SW480 (cell line): ENCODE measurements around the gene RCAN1.

Experiments used
- DNase-seq: peaks from one replicate; pipeline ENCODE4 v3.0.0-alpha.2; 2016; ENCODE audit warnings: low spot score

The RCAN1 gene

DNA sequence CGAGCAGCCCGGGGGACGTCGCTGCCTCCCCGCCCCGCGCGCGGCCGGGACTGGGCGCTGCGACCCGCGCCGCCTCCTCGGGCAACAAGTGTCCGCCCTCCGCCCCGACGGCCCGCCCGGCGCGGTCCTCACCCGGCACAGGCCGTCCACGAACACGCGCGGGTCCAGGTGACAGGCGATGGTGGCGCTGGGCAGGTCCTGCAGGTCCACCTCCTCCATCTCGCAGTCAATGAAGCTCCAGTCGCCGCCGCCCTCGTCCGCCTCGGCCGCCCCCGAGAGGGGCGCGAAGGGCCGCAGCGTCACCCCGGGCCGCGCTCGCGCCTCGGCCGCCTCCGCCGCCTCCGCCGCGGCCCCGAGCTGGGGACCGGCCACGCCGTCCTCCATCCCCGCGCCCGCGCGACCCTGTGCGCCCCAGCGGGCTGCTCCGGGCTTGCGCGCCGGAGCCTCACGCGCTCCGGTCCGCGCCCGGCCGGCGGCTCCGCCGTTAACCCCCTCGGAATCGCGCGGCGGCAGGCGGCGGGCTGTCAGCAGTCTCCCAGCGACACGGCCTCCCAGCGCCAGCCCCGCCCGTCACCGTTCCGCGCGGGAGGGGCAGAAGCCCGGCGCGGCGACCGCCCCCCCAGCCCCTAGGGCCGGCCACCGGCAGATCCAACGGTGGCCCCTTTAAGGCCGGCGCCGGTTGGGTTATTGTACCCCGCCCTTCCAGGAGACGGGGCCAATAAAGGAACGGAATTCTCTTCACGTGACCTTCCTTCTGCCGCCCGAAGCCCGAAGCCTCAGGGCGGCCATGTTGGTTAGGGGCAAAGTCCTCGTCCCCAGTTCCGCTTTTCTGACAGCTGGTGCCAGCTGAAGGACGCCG is at the start of gene RCAN1:
Gene RCAN1 (minus strand): TSS at position 486 of the 859 bp plus-strand sequence. CDS start 102 bp downstream, at position 384.
- DNase-seq: peak; percentile 98

DNA sequence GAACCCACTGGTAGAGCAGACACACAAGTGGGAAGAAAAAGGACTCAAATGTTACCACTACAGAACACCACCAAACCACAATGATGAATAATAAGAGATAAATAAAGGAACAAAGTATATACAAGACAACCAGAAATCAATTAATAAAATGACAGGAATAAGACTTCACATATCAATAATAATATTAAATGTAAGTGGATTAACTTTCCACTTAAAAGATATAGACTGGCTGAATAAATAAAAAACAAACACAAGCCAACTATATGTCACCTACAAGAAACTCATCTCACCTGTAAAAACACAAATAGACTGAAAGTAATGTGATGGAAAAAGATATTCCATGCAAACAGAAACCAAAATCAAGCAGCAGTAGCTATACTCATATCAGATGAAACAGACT is 46.9 kb upstream of the RCAN1 start:
- no peak for DNase-seq

- no peak for DNase-seq
Measured at GRCh38 chr21:34653522-34653921, 38.6 kb upstream of the RCAN1 start.

DNA sequence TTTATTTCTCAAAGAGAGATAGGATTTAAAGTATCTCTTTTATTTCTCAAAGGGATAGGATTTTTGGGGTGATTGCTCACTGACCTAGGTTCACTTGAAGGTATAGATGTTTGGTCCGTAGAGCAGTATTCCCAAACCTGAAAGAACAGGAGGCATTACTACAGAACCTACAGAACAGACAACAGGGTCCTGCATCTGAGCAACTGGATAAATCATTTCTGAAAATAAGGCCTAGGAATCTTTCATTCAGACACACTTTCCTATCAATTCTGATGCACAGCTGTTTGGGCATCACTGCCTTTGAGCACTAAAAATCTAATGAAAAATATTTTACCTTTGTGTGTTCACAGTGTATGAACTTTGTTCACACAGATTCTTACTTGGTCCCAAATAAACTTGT is 36.7 kb upstream of the RCAN1 start:
- DNase-seq: no peak

DNA sequence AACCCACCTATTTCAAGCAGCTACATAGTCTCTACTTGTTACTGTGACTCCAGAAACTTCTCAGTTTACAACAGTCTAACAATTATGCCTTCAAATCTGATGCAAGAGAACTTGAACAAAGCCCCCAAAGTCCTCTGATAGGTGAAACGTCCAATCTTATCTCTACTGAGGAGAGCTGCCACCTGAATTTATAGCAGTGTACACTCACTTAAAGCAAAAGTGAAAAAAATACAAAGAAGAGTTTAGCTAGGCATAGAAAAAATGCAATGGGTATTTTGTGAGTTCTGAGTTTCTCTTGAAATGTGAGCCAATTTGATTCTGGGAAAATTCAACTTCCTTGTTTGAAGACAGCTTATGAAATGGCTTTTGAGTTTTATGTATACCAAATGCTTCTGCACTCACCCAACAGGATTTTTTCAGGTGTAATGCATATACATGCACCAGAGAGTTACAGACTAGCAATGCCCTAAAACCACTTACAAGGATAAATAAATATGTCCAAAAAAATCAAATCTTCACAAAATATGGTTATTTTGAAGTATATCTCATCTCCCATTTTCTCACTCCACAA is 36.0 kb upstream of the RCAN1 start:
- no peak for DNase-seq

- DNase-seq: peak; percentile 58
Measured at GRCh38 chr21:34649400-34649799, 34.5 kb upstream of the RCAN1 start.

- no peak for DNase-seq
Measured at GRCh38 chr21:34648739-34649297, 33.9 kb upstream of the RCAN1 start.

DNA sequence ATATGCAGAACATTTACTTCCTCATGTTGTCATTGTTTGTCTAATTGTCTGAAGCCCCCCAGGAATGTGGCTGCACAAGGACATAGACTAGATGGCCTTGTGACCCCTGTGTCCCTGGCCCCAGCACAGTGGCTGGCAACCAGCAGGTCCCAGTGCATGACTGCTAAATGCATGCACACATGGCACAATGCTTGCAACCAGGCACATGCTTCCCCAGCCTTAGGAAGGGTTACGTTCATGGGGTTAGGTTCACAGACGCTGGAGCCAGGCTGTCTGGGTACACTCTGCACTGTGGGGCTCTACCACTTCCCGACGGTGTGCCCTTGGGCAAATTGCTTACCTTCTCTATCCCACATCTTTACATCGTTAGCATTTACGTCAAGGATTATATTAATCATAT is 32.6 kb upstream of the RCAN1 start:
- no peak for DNase-seq

GRCh38 chr21:34644825-34645224 is 29.9 kb upstream of the RCAN1 start:
- peak; percentile 93 for DNase-seq

- peak; percentile 98 for DNase-seq
Measured at GRCh38 chr21:34642211-34643075, 27.5 kb upstream of the RCAN1 start.

GRCh38 chr21:34640858-34641257 is 25.9 kb upstream of the RCAN1 start:
- DNase-seq: peak; percentile 40

- DNase-seq: no peak
Measured at GRCh38 chr21:34639882-34640788, 25.2 kb upstream of the RCAN1 start.

- no peak for DNase-seq
Measured at GRCh38 chr21:34639250-34639649, 24.3 kb upstream of the RCAN1 start.

DNA sequence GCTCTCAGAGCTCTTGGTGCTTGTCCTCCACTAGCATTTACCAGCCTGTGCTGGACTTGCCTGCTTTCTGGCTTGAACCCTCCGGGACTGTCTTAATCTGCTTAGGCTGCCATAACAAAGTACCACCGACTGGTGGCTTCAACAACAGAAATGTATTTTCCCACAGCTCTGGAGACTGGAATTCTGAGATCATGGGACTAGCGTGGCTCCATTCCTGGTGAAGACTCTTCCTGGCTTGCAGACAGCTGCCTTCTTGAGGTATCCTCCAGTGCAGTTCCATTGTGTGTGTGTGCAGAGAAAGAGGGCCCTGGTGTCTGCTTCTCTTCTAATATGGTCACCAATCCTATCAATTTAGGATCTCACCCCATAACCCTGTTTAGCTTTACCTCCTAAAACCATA is 22.0 kb upstream of the RCAN1 start:
- no peak for DNase-seq

DNA sequence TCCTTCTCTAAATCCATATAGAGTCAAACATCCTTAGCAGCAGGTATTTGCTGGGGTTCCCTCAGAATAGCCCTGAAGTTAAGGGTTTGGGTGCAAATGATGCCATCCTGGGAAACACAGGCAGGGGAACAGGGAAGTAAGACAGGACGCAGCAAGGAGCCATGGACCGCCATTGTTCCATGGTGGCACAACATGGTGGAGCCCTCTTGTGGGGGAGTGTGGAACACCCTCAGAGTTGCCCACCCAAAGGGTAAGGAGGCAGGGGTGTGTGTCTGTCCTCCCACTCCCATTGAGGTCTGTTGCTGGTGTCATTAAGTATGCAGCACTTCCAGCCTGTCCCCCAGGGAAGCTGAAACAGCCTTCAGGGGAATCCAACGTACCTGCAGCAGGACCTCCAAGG is 20.4 kb upstream of the RCAN1 start:
- no peak for DNase-seq

DNA sequence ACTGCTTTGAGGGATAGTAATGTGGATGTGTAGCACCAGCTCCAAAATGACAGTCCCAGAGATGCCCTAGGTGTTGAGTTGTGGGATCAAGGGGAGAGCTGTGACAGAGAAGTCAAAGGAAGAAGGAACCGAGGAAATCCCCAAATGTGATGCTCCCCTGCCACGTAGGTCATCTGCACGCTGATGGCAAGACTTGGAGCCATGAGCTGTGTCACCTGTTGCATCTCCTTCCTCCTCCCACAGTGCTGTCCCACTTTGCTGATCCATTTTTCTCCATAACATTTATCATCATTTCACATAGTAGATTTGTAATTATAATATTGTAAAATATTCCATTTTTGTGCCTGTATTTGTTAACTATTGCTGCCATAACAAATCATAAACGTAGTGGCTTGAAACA is 17.6 kb upstream of the RCAN1 start:
- no peak for DNase-seq

DNA sequence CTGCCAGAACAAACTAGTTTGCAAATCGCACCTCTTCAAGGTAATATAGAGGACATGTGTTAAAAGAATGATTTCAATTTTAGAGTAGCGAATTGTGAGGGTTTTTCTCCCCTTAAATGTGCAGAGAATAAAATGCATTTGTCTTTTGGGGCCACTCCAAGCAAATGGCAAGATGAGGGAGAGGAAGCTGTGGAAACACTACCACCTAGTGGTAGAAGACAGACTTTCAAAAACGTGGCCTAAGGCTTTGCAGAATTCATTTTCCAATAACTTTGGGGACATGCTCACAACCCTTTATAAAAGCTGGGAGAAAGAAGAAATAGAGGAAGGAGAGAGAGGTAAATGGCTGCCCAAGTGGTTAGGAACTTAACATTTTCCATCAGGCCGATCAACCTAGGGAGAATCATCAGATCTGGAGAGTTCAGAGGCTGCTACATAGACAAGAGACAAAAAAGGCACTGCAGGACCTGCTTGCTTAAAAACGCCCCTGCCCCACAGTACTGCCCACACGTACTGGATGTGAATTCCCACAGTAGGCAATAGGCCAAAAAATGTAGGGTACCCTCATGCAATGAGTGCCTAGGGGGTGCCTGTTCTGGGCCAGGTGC is 15.7 kb upstream of the RCAN1 start:
- DNase-seq: peak; percentile 61

DNA sequence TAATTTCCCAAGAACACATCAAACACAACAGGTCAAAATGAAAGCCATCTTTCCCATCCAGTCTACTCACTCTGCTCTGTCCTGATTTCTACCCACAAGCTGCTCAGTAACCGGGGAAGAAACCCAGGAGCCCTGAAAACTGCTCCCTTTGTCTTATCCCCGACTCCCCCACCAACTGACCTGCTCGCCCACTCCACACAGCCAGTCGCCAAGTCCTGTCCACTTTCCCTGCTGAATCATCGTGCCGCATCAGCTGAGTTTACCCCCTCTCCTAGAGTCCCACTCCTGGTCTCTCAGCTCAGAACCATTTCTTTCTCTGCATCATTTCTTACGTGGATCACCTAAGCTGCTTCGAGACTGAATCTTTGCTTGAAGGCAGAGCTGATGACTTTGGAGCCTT is 11.2 kb upstream of the RCAN1 start:
- DNase-seq: no peak

DNA sequence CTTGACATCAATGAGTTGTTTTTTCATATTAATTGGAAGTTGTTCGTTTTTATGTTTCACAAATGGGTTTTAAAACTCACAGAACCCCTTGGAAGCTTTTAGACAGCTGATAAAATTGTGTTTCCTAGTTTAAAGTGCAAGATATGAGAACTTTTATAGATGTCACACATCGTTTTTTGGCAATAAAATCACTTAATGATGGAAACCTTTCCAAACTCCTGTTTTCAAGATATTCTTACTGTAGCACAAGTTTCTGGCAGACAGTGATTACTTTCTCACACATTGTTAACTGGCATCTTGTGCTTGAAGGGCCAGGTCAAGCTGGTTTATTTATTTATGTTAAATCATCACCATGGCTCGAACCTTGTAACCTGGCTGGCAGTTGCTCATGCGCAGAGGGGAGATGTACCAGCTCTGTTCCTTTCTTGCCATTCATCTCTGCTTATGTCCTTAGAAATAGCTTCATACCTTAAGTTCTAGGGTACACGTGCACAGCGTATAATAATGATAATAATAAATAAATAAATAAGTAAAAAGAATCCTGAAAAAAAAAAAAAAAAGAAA is 10.2 kb upstream of the RCAN1 start:
- DNase-seq: no peak

- no peak for DNase-seq
Measured at GRCh38 chr21:34623516-34623915, 8.6 kb upstream of the RCAN1 start.
